K562 (cell line): ENCODE results near the gene COL11A2. TPM values are rescaled to one million over a fixed set of nuclear protein-coding genes. Genes with fewer than 3 reads are reported as not detected.
A peak's percentile ranks its signal among the peaks of the same experiment; 100 is the strongest.

Experiments
- CBX2 ChIP-seq: fragments of 200-600 bp; sonication (generic); IDR thresholded peaks from one replicate; pipeline ENCODE4 v1.6.1; 2012; ENCODE audit warnings: mild to moderate bottlenecking, low read length, inconsistent platforms; ENCODE audit not compliant: insufficient read depth, poor library complexity, severe bottlenecking
- CBX5 ChIP-seq: IDR thresholded peaks from 2 replicates; pipeline ENCODE4 v1.6.1; 2014; ENCODE audit warnings: low read depth, borderline replicate concordance
- FOXA3 ChIP-seq, 2 experiments: fragments of 450-650 bp in 1 of 2; sonication (generic) in 1 of 2; formaldehyde crosslinking; IDR thresholded peaks in 1 of 2; conservative IDR thresholded peaks in 1 of 2; 2 replicates each; pipeline versions ENCODE4 v1.4.0 to v1.8.0; 2020 to 2022; ENCODE audit warnings: mild to moderate bottlenecking in 2 of 2, missing genetic modification reagents in 1 of 2
- HES1 ChIP-seq: fragments of 450-650 bp; IDR thresholded peaks from 2 replicates; pipeline ENCODE4 v1.6.1; 2016; ENCODE audit warnings: low read depth, mild to moderate bottlenecking, moderate library complexity
- HMGN3 ChIP-seq: IDR thresholded peaks from 2 replicates; pipeline ENCODE4 v1.6.1; 2011; ENCODE audit warnings: borderline replicate concordance, low read depth, mild to moderate bottlenecking, mixed read lengths, low read length; ENCODE audit not compliant: insufficient read length; ENCODE audit errors: extremely low read depth
- HNRNPLL ChIP-seq: fragments of 200-400 bp; formaldehyde crosslinking; IDR thresholded peaks from 2 replicates; pipeline ENCODE4 v1.6.1; 2017; ENCODE audit warnings: low read length, low read depth, mild to moderate bottlenecking; ENCODE audit not compliant: poor library complexity, severe bottlenecking
- ILK ChIP-seq: fragments of 450-650 bp; IDR thresholded peaks from 2 replicates; pipeline ENCODE4 v1.6.1; 2016; ENCODE audit warnings: missing genetic modification characterization, low read depth, mild to moderate bottlenecking, missing compliant biosample characterization, moderate library complexity, borderline replicate concordance
- MTA2 ChIP-seq: fragments of 450-650 bp; IDR thresholded peaks from 2 replicates; pipeline ENCODE4 v1.6.1; 2016; ENCODE audit warnings: low read depth
- NR2F6 ChIP-seq: fragments of 450-650 bp; formaldehyde crosslinking; IDR thresholded peaks from 2 replicates; pipeline ENCODE4 v1.4.0; 2020; ENCODE audit warnings: mild to moderate bottlenecking
- NR3C1 ChIP-seq: sonication (generic); formaldehyde crosslinking; IDR thresholded peaks from 2 replicates; pipeline ENCODE4 v1.8.1; 2022; ENCODE audit warnings: missing genetic modification reagents
- UBTF ChIP-seq, 2 experiments: IDR thresholded peaks; 2 replicates each; pipeline ENCODE4 v1.6.1; 2012; ENCODE audit warnings: improper control_type of control experiment in 2 of 2, low read depth in 2 of 2, low read length in 2 of 2, borderline replicate concordance in 1 of 2
- ZNF121 ChIP-seq: sonication (generic); formaldehyde crosslinking; conservative IDR thresholded peaks from 2 replicates; pipeline ENCODE4 v1.8.0; 2022; ENCODE audit warnings: missing genetic modification reagents
- ZNF318 ChIP-seq, 2 experiments: fragments of 450-650 bp; IDR thresholded peaks; 2 replicates each; pipeline ENCODE4 v1.6.1; 2016; ENCODE audit warnings: mild to moderate bottlenecking in 2 of 2, borderline replicate concordance in 1 of 2, low read depth in 1 of 2, moderate library complexity in 1 of 2
- ZNF551 ChIP-seq: fragments of 250-450 bp; sonication (Bioruptor Pico); IDR thresholded peaks from 2 replicates; pipeline ENCODE4 v1.5.0; 2021; ENCODE audit warnings: mild to moderate bottlenecking, moderate library complexity
- ZNF707 ChIP-seq: fragments of 250-450 bp; sonication (Bioruptor Pico); conservative IDR thresholded peaks from 2 replicates; pipeline ENCODE4 v1.8.0; 2022; ENCODE audit warnings: inconsistent platforms, mild to moderate bottlenecking, moderate library complexity
- polyA plus RNA-seq, 8 experiments: library from polyadenylated mRNA; depleted of rRNA in 4 of 8; stranded (reverse) in 5 of 8; unstranded in 3 of 8; fragments of >200 nt; fragmentation: Nextera tagmentation in 2 of 8; fragmentation: Illumina TruSeq in 1 of 8; extraction: Ambion mirVana in 2 of 8; extraction: Trizol in 1 of 8; gene quantifications; 2 replicates each; pipeline versions ENCODE4 v1.2.1 to v1.2.3, GENCODE V29; 2011 to 2014; ENCODE audit warnings: inconsistent platforms in 1 of 8, missing spikeins in 1 of 8
- total RNA-seq, 7 experiments: library from RNA; depleted of rRNA in 6 of 7; stranded (reverse); fragments of >200 nt in 6 of 7; fragmentation: Illumina TruSeq in 2 of 7; extraction: Trizol in 2 of 7; gene quantifications; 2 replicates each; pipeline versions ENCODE4 v1.2.1 to v1.2.3, GENCODE V29; 2011 to 2021; ENCODE audit warnings: low replicate concordance in 1 of 7

COL11A2 gene
- total and polyA plus RNA-seq, 9 of the 15 experiments (the other 6 are each of a cell fraction or from before 2014, with no cell fraction given), result 0.04 to 0.35 (median 0.09) TPM; not detected in 1

- TF ChIP-seq ZNF318 (IDR thresholded peaks at IDR 0.05; ENCODE audit: borderline replicate concordance in 1 of 2, low read depth in 1 of 2) (no peak), HNRNPLL (no peak), HES1 (no peak), CBX5 (no peak), ZNF121 (CRISPR knock-in tag) (no peak), UBTF (IDR thresholded peaks at IDR 0.05; ENCODE audit: borderline replicate concordance in 1 of 2, low read depth in 2 of 2, low read length in 2 of 2) (peak; percentile 81 to 86; a peak in 3 of 4 replicates), MTA2 (0 out of 2 replicates have a peak, but pooled peaks have one; percentile 17), ZNF707 (CRISPR knock-in tag) (no peak), ZNF551 (CRISPR knock-in tag) (no peak), ILK (no peak), NR3C1 (no peak), CBX2 (no peak), FOXA3 (CRISPR knock-in tag; conservative IDR thresholded peaks at IDR 0.05 in 1 of 2, IDR thresholded peaks at IDR 0.05 in 1 of 2) (no peak), HMGN3 (no peak), NR2F6 (CRISPR knock-in tag) (no peak)
Measured at GRCh38 chr6:33207552-33208090, 15.4 kb upstream of the COL11A2 start (continued).
